ENCODE data around the gene POU2F1. TPM values are rescaled to one million over a fixed set of nuclear protein-coding genes. Genes with fewer than 3 reads are reported as not detected.

The POU2F1 gene
- total and polyA plus RNA-seq, 2 donors (not counting 1 experiment from before 2014, with no cell fraction given), result 5.2 to 48.8 TPM

DNA sequence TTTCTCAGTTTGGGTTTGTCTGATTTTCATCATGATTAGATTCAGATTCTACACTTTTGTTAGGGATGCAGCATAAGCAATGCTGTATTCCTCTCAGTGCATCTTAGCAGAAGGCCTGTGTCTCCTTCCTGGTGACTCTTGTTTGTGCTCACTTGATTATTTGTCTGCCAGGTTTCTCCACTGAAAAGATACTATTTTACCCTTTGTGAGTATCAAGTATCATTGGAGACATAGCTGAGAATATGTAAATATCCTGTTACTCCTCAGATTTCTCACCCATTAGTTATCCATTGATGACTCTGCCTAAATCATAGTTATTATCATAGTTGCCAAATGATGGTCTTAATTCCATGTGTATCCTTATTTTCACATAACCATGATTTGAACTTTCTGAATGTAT lies 148.5 kb downstream of the POU2F1 start:
- Histone ChIP-seq H3K4me2 (replicated peaks; ENCODE audit: low read depth, low read length, poor library complexity, severe bottlenecking) (no peak overlapping the region), H3K36me3 (replicated peaks in 1 of 2; ENCODE audit: control extremely low read depth in 1 of 2, control insufficient read depth in 1 of 2, extremely low read depth in 1 of 2, insufficient read depth in 2 of 2, low read length in 1 of 2) (peaks cover 19 to 41% of the 10 kb centered on the region in 2 experiments), H3K9me3 (ENCODE audit: control extremely low read depth in 1 of 3, control insufficient read depth in 2 of 3, insufficient read depth in 1 of 3, low read length in 2 of 3) (no peaks in the 10 kb centered on the region), H3K4me3 (ENCODE audit: control extremely low read depth in 1 of 5, extremely low read depth in 1 of 5, insufficient read depth in 1 of 5, low read depth in 2 of 5, low read length in 4 of 5) (no peak overlapping the region), H3K27ac (ENCODE audit: low read length in 2 of 2) (no peak overlapping the region), H3K27me3 (replicated peaks in 1 of 4; ENCODE audit: control extremely low read depth in 1 of 4, control insufficient read depth in 3 of 4, insufficient read depth in 4 of 4, low read length in 3 of 4) (no peaks in the 10 kb centered on the region), H3K9ac (ENCODE audit: low read length) (no peak overlapping the region), H3K4me1 (ENCODE audit: control insufficient read depth in 2 of 2, insufficient read depth in 2 of 2, low read length in 2 of 2) (no peaks in the 10 kb centered on the region), H3K79me2 (ENCODE audit: control insufficient read depth, insufficient read depth, low read length) (peaks cover 8% of the 10 kb centered on the region), H2AFZ (ENCODE audit: insufficient read depth, low read depth, low read length, poor library complexity, severe bottlenecking) (no peak overlapping the region), H4K20me1 (ENCODE audit: control insufficient read depth, insufficient read depth, low read length, poor library complexity, severe bottlenecking) (peaks cover 12% of the 10 kb centered on the region)
- TF ChIP-seq, protein P1, sequence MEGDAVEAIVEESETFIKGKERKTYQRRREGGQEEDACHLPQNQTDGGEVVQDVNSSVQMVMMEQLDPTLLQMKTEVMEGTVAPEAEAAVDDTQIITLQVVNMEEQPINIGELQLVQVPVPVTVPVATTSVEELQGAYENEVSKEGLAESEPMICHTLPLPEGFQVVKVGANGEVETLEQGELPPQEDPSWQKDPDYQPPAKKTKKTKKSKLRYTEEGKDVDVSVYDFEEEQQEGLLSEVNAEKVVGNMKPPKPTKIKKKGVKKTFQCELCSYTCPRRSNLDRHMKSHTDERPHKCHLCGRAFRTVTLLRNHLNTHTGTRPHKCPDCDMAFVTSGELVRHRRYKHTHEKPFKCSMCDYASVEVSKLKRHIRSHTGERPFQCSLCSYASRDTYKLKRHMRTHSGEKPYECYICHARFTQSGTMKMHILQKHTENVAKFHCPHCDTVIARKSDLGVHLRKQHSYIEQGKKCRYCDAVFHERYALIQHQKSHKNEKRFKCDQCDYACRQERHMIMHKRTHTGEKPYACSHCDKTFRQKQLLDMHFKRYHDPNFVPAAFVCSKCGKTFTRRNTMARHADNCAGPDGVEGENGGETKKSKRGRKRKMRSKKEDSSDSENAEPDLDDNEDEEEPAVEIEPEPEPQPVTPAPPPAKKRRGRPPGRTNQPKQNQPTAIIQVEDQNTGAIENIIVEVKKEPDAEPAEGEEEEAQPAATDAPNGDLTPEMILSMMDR (IDR thresholded peaks at IDR 0.05), result no peak
- TF ChIP-seq EZH2 (IDR thresholded peaks at IDR 0.05; ENCODE audit: borderline replicate concordance, insufficient read depth, low read depth, low read length, poor library complexity, severe bottlenecking), result no peak
- POLR2A ChIA-PET, result interaction anchor here (0.7 kb wide), 1 partner anchor 27 kb away, joined by 9 read pairs; no protein-coding TSS in a partner anchor
- Mint-ChIP-seq H3K27me3 (no peaks in the 10 kb centered on the region), H3K27ac (no peak overlapping the region), H3K4me1 (no peaks in the 10 kb centered on the region), H3K4me3 (no peak overlapping the region), H3K9me3 (ENCODE audit: insufficient read depth) (no peaks in the 10 kb centered on the region)
- ATAC-seq (ENCODE audit: low read depth) (no peak), DNase-seq (no peak)
- CTCF ChIA-PET, result interaction anchor here (1.0 kb wide), 1 partner anchor 73 kb away, joined by 4 read pairs; no protein-coding TSS in a partner anchor
- intact Hi-C loops (cut with micrococcal nuclease), result no loop called here

DNA sequence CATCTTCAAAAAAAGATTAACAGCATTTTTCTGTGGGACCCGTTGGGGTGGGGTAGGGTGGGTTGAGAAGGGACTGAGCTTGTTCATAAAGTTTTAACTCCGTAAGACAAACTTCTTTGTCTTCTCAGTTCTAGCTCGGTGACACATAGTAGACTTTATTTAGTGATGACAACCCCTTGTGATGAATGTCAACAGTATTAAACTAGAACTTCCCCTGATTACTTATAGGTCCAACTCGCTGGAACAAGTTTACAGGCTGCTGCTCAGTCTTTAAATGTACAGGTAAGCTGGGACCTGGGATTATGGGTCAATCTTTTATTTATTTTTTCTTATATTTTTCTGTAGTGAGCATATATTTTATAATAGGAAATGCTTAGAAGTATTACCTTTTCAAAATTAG lies 149.2 kb downstream of the POU2F1 start:
- Histone ChIP-seq H3K27ac (ENCODE audit: low read length in 2 of 2) (no peak overlapping the region), H3K4me1 (ENCODE audit: control insufficient read depth in 2 of 2, insufficient read depth in 2 of 2, low read length in 2 of 2) (no peaks in the 10 kb centered on the region), H4K20me1 (ENCODE audit: control insufficient read depth, insufficient read depth, low read length, poor library complexity, severe bottlenecking) (peaks cover 12% of the 10 kb centered on the region), H3K4me2 (replicated peaks; ENCODE audit: low read depth, low read length, poor library complexity, severe bottlenecking) (no peak overlapping the region), H3K9ac (ENCODE audit: low read length) (no peak overlapping the region), H2AFZ (ENCODE audit: insufficient read depth, low read depth, low read length, poor library complexity, severe bottlenecking) (no peak overlapping the region), H3K4me3 (ENCODE audit: control extremely low read depth in 1 of 5, extremely low read depth in 1 of 5, insufficient read depth in 1 of 5, low read depth in 2 of 5, low read length in 4 of 5) (no peak overlapping the region), H3K79me2 (ENCODE audit: control insufficient read depth, insufficient read depth, low read length) (peaks cover 3% of the 10 kb centered on the region), H3K36me3 (replicated peaks in 1 of 2; ENCODE audit: control extremely low read depth in 1 of 2, control insufficient read depth in 1 of 2, extremely low read depth in 1 of 2, insufficient read depth in 2 of 2, low read length in 1 of 2) (peaks cover 20 to 41% of the 10 kb centered on the region in 2 experiments), H3K9me3 (ENCODE audit: control extremely low read depth in 1 of 3, control insufficient read depth in 2 of 3, insufficient read depth in 1 of 3, low read length in 2 of 3) (no peaks in the 10 kb centered on the region), H3K27me3 (replicated peaks in 1 of 4; ENCODE audit: control extremely low read depth in 1 of 4, control insufficient read depth in 3 of 4, insufficient read depth in 4 of 4, low read length in 3 of 4) (no peaks in the 10 kb centered on the region)
- Mint-ChIP-seq H3K4me3 (no peak overlapping the region), H3K27me3 (no peaks in the 10 kb centered on the region), H3K4me1 (no peaks in the 10 kb centered on the region), H3K27ac (no peak overlapping the region), H3K9me3 (ENCODE audit: insufficient read depth) (no peaks in the 10 kb centered on the region)
- TF ChIP-seq, protein P1 (IDR thresholded peaks at IDR 0.05), result no peak
- no peak for TF ChIP-seq EZH2 (IDR thresholded peaks at IDR 0.05; ENCODE audit: borderline replicate concordance, insufficient read depth, low read depth, low read length, poor library complexity, severe bottlenecking)
- intact Hi-C loops (cut with micrococcal nuclease), result no loop called here
- DNase-seq (no peak), ATAC-seq (ENCODE audit: low read depth) (no peak)
- WGBS (ENCODE audit: insufficient coverage), result no CpG with 5 or more reads among the region's 4 CpGs
- POLR2A ChIA-PET, result interaction anchor here (0.7 kb wide), 1 partner anchor 27 kb away, joined by 9 read pairs; no protein-coding TSS in a partner anchor
- CTCF ChIA-PET, result interaction anchor here (1.0 kb wide), 1 partner anchor 72 kb away, joined by 4 read pairs; no protein-coding TSS in a partner anchor
